Mammary epithelial cell (primary cell): ENCODE data around the gene SSB.

ENCODE experiments used
- CTCF ChIP-seq, 2 donors: IDR thresholded peaks in 1 of 2; conservative IDR thresholded peaks in 1 of 2; 2 replicates each; pipeline ENCODE4 v1.5.1; 2011 to 2012; ENCODE audit warnings: inconsistent platforms in 2 of 2, low read length in 2 of 2, mild to moderate bottlenecking in 2 of 2, control low read depth in 1 of 2, low read depth in 1 of 2; ENCODE audit not compliant: insufficient read depth in 1 of 2; ENCODE audit errors: extremely low read depth in 1 of 2
- EZH2 ChIP-seq: IDR thresholded peaks from 2 replicates; pipeline ENCODE4 v1.6.1; 2012; ENCODE audit warnings: low read length, inconsistent platforms, borderline replicate concordance

GRCh38 chr2:169759987-169760386 lies 38.7 kb upstream of the SSB start:
- TF ChIP-seq CTCF (conservative IDR thresholded peaks at IDR 0.05 in 1 of 2, IDR thresholded peaks at IDR 0.05 in 1 of 2; ENCODE audit: extremely low read depth in 1 of 2, insufficient read depth in 1 of 2, low read depth in 1 of 2, low read length in 2 of 2) (no peak), EZH2 (no peak)
